NCI-H2227 treated with DMSO at 0.1 percent for 48 hours (cell line): ENCODE data around the gene ATP5MC2.
"Not testable (repeated sequence)": the region's sequence is repeated elsewhere in the genome, so short reads cannot be mapped to it uniquely, and the experiment has no call there.

Experiments used
- DNase-seq: peaks from one replicate; lab custom pipeline; 2025; lab: John Stamatoyannopoulos, UW

ATP5MC2 gene

GRCh38 chr12:53694756-53695151, 18.9 kb upstream of the ATP5MC2 start:
- DNase-seq, result no peak

- DNase-seq, result no peak
Observed at GRCh38 chr12:53688134-53688533, 12.3 kb upstream of the ATP5MC2 start.

GRCh38 chr12:53686436-53686835, 10.6 kb upstream of the ATP5MC2 start:
- DNase-seq, result no peak

GRCh38 chr12:53684654-53685220, 8.9 kb upstream of the ATP5MC2 start:
- DNase-seq, result no peak

GRCh38 chr12:53683983-53684382, 8.1 kb upstream of the ATP5MC2 start:
- no peak for DNase-seq

- DNase-seq, result no peak
Observed at GRCh38 chr12:53683494-53683893, 7.6 kb upstream of the ATP5MC2 start.

- DNase-seq, result not testable (repeated sequence)
Observed at GRCh38 chr12:53680061-53680460, 4.2 kb upstream of the ATP5MC2 start.

- DNase-seq, result no peak
Observed at GRCh38 chr12:53677800-53678148, 1.9 kb upstream of the ATP5MC2 start.

- peak; percentile 61 for DNase-seq
Observed at GRCh38 chr12:53677016-53677799, 1.3 kb upstream of the ATP5MC2 start.

GRCh38 chr12:53676656-53677015, 753 bp upstream of the ATP5MC2 start:
- peak; percentile 54 for DNase-seq

- DNase-seq, result no peak
Observed at GRCh38 chr12:53674977-53675700, 744 bp downstream of the ATP5MC2 start.

- no peak for DNase-seq
Observed at GRCh38 chr12:53670971-53671370, 4.9 kb downstream of the ATP5MC2 start.

GRCh38 chr12:53670308-53670707, 5.6 kb downstream of the ATP5MC2 start:
- DNase-seq, result no peak

- no peak for DNase-seq
Observed at GRCh38 chr12:53667080-53667479, 8.8 kb downstream of the ATP5MC2 start.

- DNase-seq, result no peak
Observed at GRCh38 chr12:53664936-53665335, 10.9 kb downstream of the ATP5MC2 start.

- no peak for DNase-seq
Observed at GRCh38 chr12:53664191-53664590, 11.7 kb downstream of the ATP5MC2 start.

- no peak for DNase-seq
Observed at GRCh38 chr12:53660041-53660440, 15.8 kb downstream of the ATP5MC2 start.

GRCh38 chr12:53659571-53659981, 16.3 kb downstream of the ATP5MC2 start:
- DNase-seq, result no peak

GRCh38 chr12:53659011-53659551, 16.8 kb downstream of the ATP5MC2 start:
- DNase-seq, result no peak

- DNase-seq, result no peak
Observed at GRCh38 chr12:53657041-53657440, 18.8 kb downstream of the ATP5MC2 start.

- no peak for DNase-seq
Observed at GRCh38 chr12:53653595-53653994, 22.3 kb downstream of the ATP5MC2 start.

GRCh38 chr12:53652366-53652765, 23.5 kb downstream of the ATP5MC2 start:
- DNase-seq, result no peak

- no peak for DNase-seq
Observed at GRCh38 chr12:53651737-53652136, 24.1 kb downstream of the ATP5MC2 start.
